Stimulated activated CD8-positive, alpha-beta memory T cell treated with anti-CD3 and anti-CD28 coated beads, Interleukin-2, amount 100 ng/mL, for 48 hours (primary cell): ENCODE data around the gene SCAI.
"Not testable (repeated sequence)": the region's sequence is repeated elsewhere in the genome, so short reads cannot be mapped to it uniquely, and the experiment has no call there.

ENCODE experiments used
- DNase-seq, 2 donors: peaks; one replicate each; pipeline ENCODE4 v3.0.0-alpha.2; 2020; ENCODE audit warnings: low read depth in 2 of 2

SCAI gene

DNA sequence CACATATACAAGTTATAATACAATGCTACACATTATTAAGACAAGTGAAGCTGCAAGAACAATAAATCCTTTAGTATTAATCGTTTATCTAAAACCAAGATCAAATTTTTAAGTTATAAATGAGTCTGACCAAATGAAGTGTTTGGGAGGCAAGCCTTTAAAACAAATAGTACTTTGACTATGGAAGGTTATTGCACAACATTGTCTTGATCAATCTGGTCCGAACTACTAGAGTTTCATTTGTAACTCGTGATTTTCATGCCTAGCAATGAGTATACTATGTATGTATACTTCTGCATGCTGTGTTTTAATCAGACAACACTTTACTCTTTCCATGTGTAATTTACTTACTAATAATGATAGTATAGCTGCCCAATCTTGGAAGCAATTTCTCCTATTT is 115.3 kb downstream of the SCAI start:
- DNase-seq: no peak

- no peak for DNase-seq
Measured at GRCh38 chr9:125024917-125025316, 118.4 kb downstream of the SCAI start.

DNA sequence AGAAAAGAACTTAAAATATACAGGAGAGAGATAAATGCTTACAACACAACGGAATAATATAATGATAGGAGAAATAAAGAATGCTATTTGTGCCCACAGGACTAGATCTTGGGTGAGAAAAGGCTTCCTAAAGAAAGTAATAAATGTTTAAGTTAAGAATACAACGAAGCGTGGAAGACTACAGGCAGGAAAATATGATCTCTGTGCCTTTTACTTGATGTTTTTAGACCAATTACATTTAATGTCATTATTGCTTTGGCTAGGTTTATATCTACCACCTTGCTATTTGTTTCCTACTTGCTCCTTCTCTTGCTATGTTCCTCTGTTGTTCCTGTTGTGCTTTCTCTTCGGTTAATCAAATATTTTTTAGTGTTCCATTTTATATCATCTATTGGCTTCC is 122.3 kb downstream of the SCAI start:
- no peak for DNase-seq

- not testable (repeated sequence) for DNase-seq
Measured at GRCh38 chr9:125015655-125016054, 127.7 kb downstream of the SCAI start.

- DNase-seq: not testable (repeated sequence)
Measured at GRCh38 chr9:125012013-125012412, 131.3 kb downstream of the SCAI start.

GRCh38 chr9:125008599-125008998 is 134.7 kb downstream of the SCAI start:
- DNase-seq: no peak

- no peak for DNase-seq
Measured at GRCh38 chr9:125003332-125003731, 140.0 kb downstream of the SCAI start.

- no peak for DNase-seq
Measured at GRCh38 chr9:124983698-124984097, 159.6 kb downstream of the SCAI start.

DNA sequence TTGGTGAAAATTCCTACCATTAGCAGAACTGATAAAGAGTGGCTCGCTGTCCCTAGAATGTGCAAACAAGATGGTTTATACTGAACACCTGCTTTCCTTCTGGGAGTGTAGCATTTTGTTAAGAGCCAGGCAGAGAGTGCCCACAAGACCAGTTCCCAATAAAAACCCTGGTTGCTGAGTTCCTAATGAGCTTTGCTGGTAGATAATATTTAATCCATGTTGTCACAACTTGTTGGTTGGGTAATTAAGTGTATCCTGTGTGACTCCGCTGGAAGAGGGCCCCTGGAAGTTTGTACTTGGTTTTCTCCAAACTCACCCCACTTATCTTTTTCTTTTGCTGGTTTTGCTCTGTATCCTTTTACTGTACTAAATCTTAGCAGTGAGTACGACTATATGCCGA is 162.9 kb downstream of the SCAI start:
- no peak for DNase-seq

GRCh38 chr9:124975131-124975530 is 168.2 kb downstream of the SCAI start:
- no peak for DNase-seq

- no peak for DNase-seq
Measured at GRCh38 chr9:124973807-124974206, 169.5 kb downstream of the SCAI start.

GRCh38 chr9:124972241-124972770 is 171.0 kb downstream of the SCAI start:
- DNase-seq: no peak

DNA sequence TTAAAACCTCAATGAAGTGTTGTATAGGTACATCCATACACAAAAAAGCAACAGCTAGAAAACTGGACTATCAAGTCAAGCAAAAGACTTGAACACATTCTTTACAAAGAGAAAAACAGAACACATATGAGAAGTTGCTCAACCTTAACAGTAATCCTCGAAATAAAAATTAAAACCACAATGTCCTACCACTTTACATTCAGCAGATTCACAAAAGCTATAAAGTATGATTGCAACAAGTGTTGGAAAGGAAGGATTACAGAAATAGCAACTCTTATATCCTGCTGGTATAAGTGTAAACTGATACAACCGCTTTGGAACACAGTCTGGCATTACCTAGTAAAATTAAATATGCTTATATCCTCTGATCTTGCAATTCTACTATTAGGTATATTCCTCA is 173.9 kb downstream of the SCAI start:
- DNase-seq: no peak

GRCh38 chr9:124968238-124968637 is 175.1 kb downstream of the SCAI start:
- no peak for DNase-seq

- DNase-seq: not testable (repeated sequence)
Measured at GRCh38 chr9:124965775-124966568, 177.4 kb downstream of the SCAI start.

- DNase-seq: no peak
Measured at GRCh38 chr9:124964604-124965003, 178.7 kb downstream of the SCAI start.

GRCh38 chr9:124964056-124964455 is 179.3 kb downstream of the SCAI start:
- no peak for DNase-seq

GRCh38 chr9:124960409-124960752 is 182.9 kb downstream of the SCAI start:
- no peak for DNase-seq

DNA sequence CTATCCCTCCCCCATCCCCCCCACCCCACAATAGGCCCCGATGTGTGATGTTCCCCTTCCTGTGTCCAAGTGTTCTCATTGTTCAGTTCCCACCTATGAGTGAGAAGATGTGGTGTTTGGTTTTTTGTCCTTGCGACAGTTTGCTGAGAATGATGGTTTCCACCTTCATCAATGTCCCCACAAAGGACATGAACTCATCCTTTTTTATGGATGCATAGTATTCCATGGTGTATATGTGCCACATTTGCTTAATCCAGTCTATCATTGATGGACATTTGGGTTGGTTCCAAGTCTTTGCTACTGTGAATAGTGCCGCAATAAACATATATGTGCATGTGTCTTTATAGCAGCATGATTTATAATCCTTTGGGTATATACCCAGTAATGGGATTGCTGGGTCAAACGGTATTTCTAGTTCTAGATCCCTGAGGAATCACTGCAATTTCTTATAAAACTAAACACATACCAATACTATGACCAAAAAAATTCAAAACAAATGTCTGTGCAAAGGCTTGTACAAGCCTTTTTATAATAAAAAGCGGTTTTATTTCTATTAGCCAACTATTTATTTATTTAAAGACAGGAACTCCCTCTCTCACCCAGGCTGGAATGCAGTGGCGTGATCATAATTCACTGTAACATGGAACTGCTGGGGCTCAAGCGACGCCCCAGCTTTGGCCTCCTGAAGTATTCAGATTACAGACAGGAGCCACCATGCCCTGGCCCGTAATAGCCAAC is 183.5 kb downstream of the SCAI start:
- not testable (repeated sequence) for DNase-seq

GRCh38 chr9:124954255-124954654 is 189.1 kb downstream of the SCAI start:
- no peak for DNase-seq

- DNase-seq: no peak
Measured at GRCh38 chr9:124950050-124950718, 193.1 kb downstream of the SCAI start.

- DNase-seq: no peak
Measured at GRCh38 chr9:124949387-124949786, 193.9 kb downstream of the SCAI start.
